DMS53 treated with DMSO at 0.1 percent for 48 hours (cell line): ENCODE data around the gene CCDC177.
"Not testable (repeated sequence)": the region's sequence is repeated elsewhere in the genome, so short reads cannot be mapped to it uniquely, and the experiment has no call there.

Experiments
- DNase-seq: peaks from one replicate; lab custom pipeline; 2025; ENCODE audit not compliant: unreplicated experiment; lab: John Stamatoyannopoulos, UW

CCDC177 gene

GRCh38 chr14:69600304-69600891, 25.7 kb upstream of the CCDC177 start:
- DNase-seq = no peak

GRCh38 chr14:69599431-69599830, 24.8 kb upstream of the CCDC177 start:
- not testable (repeated sequence) for DNase-seq

- no peak for DNase-seq
Observed at GRCh38 chr14:69595336-69595735, 20.7 kb upstream of the CCDC177 start.

DNA sequence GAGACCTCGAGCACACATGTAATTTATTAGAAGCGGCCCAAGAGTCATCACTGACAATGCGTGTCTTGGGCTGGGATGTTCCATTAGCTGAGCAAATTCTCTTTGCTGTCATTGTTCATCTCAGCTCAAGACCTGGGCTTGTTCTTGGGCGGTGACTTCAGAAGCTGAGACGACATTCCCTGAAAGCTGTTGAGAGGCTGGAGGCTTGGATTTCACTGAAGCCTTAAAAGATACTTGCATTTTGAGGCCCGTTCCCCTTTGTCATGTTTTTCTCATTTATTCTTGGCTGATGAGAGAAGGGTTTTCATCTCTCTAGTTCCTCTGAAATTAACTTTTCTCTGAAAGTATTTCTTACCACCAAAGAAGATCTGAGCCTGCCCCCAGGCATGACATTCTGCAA, 20.2 kb upstream of the CCDC177 start:
- DNase-seq = no peak

DNA sequence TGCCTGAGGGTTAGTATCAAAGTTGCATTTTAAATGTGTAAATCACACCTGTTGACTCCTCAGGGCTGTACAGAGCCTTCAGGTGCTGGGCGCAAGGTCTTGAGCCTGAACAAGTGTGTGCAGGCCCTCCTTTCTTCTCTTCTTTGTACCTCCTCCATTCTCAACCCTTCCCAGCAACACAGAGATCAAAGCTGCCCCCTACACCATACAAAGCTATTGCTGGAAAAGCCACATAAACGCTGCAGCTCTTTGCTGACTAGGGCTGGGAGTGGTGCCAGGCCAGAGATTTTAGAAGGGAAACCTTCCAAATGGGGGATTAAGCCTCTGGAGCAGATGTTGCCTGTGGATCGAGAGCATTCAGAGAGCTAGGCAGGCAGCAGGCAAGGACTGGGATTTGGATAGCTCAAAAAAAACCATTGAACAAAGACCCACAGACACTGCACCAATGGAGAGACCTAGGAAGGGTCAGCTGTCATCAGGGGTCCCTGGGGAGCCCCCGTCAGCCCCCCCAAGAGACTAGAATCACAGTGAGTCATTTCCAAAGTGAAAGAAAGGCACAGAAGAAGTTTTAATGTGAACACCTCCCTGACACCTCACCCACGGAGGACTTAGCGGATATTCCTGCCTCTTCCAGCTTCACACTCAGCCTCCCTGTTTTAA, 18.5 kb upstream of the CCDC177 start:
- DNase-seq = no peak

DNA sequence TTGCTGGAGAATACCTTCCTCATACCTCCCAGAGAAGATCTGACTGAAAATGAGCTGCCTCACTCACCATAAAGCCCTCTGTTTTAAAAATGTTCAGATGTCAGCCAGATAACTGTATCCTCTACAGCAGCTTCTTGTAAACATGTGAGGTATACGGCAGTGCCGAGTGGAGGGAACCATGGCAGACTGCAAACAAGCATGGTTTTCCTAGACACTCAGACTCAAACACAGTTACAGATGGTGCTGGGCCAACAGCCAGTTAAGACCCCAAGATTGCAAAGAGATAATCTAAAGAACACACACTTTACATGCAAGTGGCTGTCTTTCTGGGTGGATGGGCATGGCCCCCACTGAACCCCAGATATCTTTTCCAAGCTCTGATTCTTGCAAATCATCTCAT, 16.6 kb upstream of the CCDC177 start:
- DNase-seq = no peak

DNA sequence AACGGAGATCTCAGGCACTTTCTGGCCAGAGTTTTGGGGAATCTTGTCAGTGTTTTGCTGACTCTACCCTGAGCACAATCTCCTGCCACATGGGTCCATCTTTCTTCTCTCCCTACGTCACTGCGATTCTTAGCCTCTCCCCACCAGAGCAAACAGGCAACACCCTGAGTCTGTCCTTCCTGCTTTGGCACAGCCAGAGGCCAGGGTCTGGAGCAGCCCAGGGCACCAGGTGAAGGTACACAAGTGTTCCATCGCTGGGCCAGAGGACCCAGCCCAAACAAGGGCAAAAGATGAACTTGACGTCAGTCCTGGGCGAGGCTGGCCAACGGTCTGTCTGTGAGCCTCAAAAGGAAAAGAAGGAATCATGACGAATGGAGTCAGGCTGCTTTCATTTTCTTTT, 12.7 kb upstream of the CCDC177 start:
- no peak for DNase-seq

DNA sequence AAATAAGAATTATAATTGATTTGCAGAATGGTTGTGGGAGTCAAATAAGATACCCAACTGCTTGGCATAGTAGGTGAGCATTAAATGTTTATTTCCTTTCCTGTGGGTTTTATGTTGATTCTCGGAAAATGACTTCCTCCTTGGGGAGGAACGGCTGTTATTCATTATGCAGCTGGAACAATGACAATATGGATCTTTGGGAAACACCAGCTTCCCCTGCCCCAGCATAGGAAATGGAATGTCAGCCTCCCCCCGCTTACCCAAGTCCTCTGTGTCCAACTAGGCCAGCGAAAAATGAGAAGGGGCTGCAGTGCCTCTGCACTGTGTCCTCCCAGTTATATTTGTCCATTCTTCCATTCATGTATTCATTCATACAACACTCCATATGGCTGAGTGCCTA, 11.7 kb upstream of the CCDC177 start:
- DNase-seq = no peak

GRCh38 chr14:69584389-69584788, 9.7 kb upstream of the CCDC177 start:
- no peak for DNase-seq

DNA sequence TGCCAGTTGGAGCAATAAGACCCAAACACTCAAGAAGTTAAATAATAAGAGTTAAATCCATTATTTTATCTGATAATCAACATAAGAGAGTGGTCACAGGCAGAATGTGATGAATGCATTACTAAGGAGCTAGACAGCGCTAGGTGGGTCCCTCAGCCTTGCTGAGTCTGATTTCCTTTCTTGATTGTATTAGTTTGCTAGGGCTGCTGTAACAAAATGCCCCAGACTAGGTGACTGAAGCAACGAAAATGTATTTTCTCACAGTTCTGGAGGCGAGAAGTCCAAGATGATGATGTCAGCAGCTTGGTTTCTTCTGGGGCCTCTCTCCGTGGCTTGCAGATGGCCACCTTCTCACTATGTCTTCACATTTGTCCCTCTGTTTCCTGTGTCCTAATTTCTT, 8.2 kb upstream of the CCDC177 start:
- DNase-seq = no peak

DNA sequence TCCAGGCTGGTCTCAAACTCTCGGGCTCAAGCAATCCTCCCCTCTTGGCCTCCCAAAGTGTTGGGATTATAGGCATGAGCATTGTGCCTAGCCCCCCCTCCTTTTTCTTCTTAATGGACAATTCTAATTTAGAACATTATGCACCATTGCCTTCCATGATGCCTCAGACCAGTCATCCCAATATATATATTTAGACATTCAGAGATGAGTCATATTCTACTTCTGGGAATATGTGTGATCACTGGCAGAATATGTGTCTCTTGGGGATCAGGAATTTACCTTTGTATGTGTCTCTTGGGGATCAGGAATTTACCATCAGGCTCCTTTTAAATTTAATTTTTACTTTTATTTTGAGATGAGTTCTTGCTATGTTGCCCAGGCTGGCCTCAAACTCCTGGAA, 7.5 kb upstream of the CCDC177 start:
- DNase-seq = no peak

DNA sequence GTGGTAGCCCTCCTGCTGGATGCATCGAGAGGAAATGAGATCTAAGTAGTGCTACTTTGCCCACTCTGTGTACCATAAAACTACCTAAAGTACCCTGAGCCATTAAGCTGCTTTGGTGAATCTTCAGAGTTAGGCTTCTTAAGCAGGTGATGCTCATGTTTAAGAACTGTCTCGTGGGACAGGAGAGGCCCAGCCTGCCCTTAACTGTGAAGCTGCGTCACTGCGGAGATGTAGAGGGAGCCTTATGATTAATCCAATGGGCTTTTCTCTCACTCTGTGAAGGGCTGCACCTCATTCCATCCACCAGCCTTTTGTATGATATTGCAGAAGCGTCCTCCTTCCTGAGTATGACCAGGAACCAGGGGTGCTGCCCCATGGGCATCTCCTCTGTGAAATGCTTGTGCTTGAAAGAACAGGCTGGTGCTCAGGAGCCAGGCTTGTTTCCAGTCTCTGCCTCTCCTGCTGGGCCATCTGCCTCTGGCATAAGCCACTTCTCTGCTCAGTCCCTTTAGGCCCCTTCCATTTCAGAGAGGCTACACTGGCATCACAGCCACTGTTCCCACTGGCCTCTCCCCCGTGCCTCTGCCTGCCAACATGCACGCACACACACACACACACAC, 6.8 kb upstream of the CCDC177 start:
- no peak for DNase-seq

DNA sequence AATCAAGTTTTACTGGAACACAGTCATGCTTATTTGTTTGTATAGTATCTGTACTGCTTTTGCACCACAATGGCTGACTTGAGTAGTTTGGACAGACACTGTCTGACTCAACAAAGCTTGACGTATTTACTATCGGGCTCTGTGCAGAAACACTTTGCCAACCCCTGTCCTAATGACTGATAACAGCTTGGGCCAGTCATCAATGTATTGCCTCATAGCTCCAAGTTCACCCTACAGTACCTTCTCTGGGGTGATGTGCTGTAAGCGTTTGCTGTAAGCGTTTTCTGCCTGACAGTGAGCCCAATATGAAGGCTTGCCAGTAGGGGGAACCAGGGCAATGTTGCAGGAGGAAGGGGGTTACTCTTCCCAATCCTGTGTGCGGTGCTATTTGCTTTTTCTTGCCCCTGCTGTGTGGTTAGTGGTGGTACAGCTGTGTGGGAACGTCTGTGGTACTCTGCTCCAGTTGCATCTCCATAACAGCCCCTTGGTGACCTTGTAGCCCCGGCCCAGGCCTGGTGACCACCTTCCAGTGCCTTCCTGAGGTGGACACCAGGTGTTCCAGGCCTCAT, 5.4 kb upstream of the CCDC177 start:
- no peak for DNase-seq

DNA sequence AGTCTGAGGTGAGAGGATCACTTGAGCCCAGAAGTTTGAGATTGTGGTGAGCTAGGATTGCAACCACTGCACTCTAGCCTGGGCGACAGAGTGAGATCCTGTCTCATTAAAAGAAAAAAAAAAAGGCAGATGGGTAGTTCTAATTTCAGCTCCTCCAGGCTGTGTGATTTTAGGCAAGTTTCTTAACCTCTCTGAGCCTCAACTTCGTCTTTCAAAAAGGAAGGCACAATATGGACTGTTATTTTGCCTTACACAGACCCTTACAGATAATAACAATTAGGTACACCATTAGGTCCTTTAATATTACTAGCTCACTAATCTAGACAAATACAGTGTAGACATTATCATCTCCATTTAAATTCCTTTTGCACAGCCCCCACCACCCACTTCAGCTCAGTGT, 4.8 kb upstream of the CCDC177 start:
- DNase-seq = no peak

DNA sequence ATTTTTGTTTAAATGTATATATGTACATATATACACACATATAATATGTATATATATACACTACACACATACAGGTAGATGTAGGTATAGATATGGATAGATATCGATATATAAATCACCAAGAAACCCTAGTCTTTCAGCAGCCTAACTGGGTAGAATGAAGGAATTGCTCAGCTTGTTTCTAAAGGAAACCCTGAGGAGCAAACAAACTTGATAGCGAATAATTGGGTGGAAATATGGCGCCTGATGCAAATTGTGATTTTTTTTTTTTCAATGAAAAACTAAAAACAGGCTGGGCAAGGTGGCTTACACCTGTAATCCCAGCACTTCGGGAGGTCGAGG, 254 bp upstream of the CCDC177 start:
- no peak for DNase-seq

- peak; percentile 23 for DNase-seq
Observed at GRCh38 chr14:69573831-69574262, 824 bp downstream of the CCDC177 start.

GRCh38 chr14:69573205-69573830, 1.4 kb downstream of the CCDC177 start:
- no peak for DNase-seq

GRCh38 chr14:69572841-69573135, 1.9 kb downstream of the CCDC177 start:
- no peak for DNase-seq

GRCh38 chr14:69572030-69572840, 2.4 kb downstream of the CCDC177 start:
- DNase-seq = peak; percentile 55

- peak; percentile 45 for DNase-seq
Observed at GRCh38 chr14:69571449-69572029, 3.1 kb downstream of the CCDC177 start.

DNA sequence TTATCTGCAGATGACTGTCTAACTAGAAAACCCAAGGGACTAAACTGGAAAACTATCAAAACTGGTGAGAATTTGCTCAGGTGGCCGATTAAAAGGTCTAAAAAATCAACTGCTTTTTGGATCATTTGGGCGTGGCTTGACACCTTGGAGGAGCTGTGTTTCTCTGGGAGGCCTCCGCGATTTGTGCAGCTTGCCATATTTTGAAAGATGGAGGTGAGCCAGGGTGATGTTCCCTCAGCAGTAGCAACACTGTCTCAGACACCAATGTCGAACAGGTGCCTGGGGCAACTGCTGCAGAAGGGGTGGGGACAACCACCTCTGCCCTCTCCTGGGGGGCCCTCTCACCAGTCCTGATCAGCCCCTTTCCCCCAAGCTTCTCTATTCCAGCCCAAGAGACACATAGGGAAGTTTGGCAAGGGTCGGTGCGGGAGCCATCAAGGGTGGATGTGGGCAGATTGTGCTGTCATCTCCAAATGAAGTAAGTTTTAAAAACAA, 3.8 kb downstream of the CCDC177 start:
- DNase-seq = no peak
